ENCODE results near the gene PLEKHA6.

PLEKHA6 gene

DNA sequence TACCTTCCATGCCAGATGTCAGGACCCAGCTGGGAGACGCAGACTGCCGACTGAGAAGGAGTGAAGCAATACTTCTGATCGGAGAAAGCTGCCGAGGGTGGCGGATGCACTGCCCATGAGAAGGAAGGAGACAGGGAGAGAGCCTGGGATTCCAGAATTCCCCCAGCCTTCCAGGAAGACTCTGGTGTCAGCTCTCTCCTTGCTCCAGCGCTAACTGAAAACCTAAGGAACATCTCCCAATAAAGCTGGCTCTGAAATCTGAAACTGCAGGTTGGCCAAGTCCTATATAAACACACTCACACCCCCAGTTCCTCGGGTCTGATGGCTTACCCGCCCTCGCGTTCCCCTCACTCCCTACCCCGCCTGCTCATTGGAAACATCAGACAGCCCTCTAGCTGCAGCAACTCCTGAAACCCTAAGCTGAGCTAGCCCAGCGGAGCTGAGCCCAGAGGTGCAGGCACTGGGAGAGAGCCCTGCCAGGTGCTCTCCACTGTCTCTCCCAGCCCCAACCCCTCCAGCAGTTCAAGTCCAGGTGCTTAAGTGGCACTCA is 52.3 kb downstream of the PLEKHA6 start:
- intact Hi-C loops (cut with DNase I; ENCODE audit: low total_unique reads) = no loop called here
- Histone ChIP-seq H3K36me3 (no peaks in the 10 kb centered on the region), H3K4me1 (peaks cover 0 to 19% (median 10%) of the 10 kb centered on the region in 4 donors), H3K27me3 (no peaks in the 10 kb centered on the region), H3K4me3 (peak overlapping the region; percentile 26 to 38), H3K9me3 (no peaks in the 10 kb centered on the region), H3K27ac (peak overlapping the region; percentile 6 to 37)
- peak in 1 of 2 donors; percentile 59 for DNase-seq
- TF ChIP-seq CTCF (IDR thresholded peaks at IDR 0.05) = no peak

DNA sequence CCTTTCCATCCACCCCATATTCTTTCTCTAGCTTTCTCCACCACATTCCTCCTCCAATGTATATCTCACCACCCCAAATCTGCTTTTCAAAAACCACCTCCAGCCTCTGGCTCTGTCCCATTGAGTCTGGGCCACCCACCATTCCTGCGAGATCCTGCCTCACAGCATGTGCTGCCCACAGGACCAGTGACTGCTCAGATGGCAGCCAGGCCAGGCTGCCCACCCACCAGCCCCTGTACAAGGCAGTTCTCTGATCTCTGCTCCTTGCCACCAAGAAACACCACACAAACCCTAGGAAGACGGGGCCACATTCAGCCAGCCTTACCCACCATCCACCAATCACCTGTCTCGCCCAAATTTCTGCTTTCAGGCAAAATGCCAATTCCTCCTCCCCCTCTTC is 53.7 kb downstream of the PLEKHA6 start:
- H3K4me1 ChIP-seq = peaks cover 0 to 32% (median 13%) of the 10 kb centered on the region in 4 donors
- no peaks in the 10 kb centered on the region for H3K27me3 ChIP-seq
- no peak for TF ChIP-seq CTCF (IDR thresholded peaks at IDR 0.05)
- no peaks in the 10 kb centered on the region for H3K9me3 ChIP-seq
- DNase-seq = no peak
- intact Hi-C loops (cut with DNase I; ENCODE audit: low total_unique reads) = no loop called here
- peak overlapping the region in 1 of 2 donors; percentile 37 for H3K27ac ChIP-seq
- H3K4me3 ChIP-seq = no peak overlapping the region
- H3K36me3 ChIP-seq = no peaks in the 10 kb centered on the region

- no peak for TF ChIP-seq CTCF (IDR thresholded peaks at IDR 0.05)
Measured at GRCh38 chr1:204304067-204304466, 55.7 kb downstream of the PLEKHA6 start.

GRCh38 chr1:204302769-204303168 is 57.0 kb downstream of the PLEKHA6 start:
- peaks cover 0 to 41% (median 18%) of the 10 kb centered on the region in 4 donors for H3K4me1 ChIP-seq
- no peak for TF ChIP-seq CTCF (IDR thresholded peaks at IDR 0.05)
- no peaks in the 10 kb centered on the region for H3K27me3 ChIP-seq
- H3K9me3 ChIP-seq = no peaks in the 10 kb centered on the region
- no peaks in the 10 kb centered on the region for H3K36me3 ChIP-seq
- H3K27ac ChIP-seq = no peak overlapping the region
- H3K4me3 ChIP-seq = no peak overlapping the region
- intact Hi-C loops (cut with DNase I; ENCODE audit: low total_unique reads) = no loop called here
- DNase-seq = no peak

More at GRCh38 chr1:204304067-204304466, 55.7 kb downstream of the PLEKHA6 start:
- intact Hi-C loops (cut with DNase I; ENCODE audit: low total_unique reads) = no loop called here
- no peak overlapping the region for H3K4me3 ChIP-seq
- H3K27ac ChIP-seq = no peak overlapping the region
- peaks cover 0 to 48% (median 22%) of the 10 kb centered on the region in 4 donors for H3K4me1 ChIP-seq
- H3K27me3 ChIP-seq = no peaks in the 10 kb centered on the region
- H3K9me3 ChIP-seq = no peaks in the 10 kb centered on the region
- H3K36me3 ChIP-seq = no peaks in the 10 kb centered on the region
- DNase-seq = no peak

DNA sequence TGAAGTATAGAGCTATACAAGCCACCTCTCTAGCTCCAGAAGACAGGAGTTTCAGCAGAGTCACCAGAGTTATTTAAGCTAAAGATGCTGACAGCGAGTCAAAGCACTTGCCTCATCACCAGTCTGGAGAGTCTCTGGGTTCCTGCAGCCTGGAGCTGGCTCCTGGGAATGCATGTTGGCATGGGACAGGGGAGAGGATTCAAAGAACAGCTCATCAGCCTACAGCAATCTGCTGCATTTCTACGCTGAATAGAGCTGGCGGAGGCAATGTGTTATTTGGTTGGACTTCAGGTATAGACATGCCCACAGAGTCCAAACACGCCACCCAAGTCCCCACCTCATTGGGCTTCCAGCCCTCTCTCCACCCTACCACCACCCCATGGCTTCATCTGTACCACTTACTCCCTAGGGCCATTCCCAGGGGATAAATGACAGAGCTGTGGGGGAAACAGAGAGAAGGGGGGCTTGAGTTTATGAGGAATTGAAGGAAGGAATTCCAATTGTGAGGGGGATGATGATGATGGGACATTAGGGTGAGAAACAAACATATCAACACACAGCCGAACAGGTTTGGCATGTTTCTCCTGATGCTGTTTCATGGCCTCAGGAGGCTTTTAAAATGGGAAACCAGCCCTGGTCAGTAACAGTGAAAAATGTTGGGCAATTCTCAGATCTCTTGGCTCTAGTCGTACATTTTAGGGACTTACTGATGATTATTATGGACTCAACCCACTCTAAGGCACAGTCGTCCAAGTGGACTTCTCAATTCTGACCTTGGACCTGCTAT is 58.4 kb downstream of the PLEKHA6 start:
- Histone ChIP-seq H3K4me1 (peaks cover 0 to 41% (median 18%) of the 10 kb centered on the region in 4 donors), H3K9me3 (no peaks in the 10 kb centered on the region), H3K27me3 (no peaks in the 10 kb centered on the region), H3K36me3 (no peaks in the 10 kb centered on the region), H3K4me3 (no peak overlapping the region), H3K27ac (peak overlapping the region; percentile 25 to 67)
- TF ChIP-seq CTCF (IDR thresholded peaks at IDR 0.05) = no peak
- intact Hi-C loops (cut with DNase I; ENCODE audit: low total_unique reads) = no loop called here
- peak; percentile 71 to 83 for DNase-seq
